Activated T-helper 2 cell treated with anti-CD3 and anti-CD28 coated beads, Interferon-gamma antibody, Interleukin-2, Interleukin-4, amounts not matched to agents 10 μg/mL and 5 μg/mL and 100 μg/mL, durations not matched to agents 14 hours and 24 hours and 36 hours (primary cell): Measurements from ENCODE around the gene SERPINE1. TPM values are rescaled to one million over a fixed set of nuclear protein-coding genes. Genes with fewer than 3 reads are reported as not detected.

Source experiments
- DNase-seq: peaks from one replicate; pipeline ENCODE4 v3.0.0; 2021; ENCODE audit warnings: low spot score
- H3K27ac Mint-ChIP-seq: one replicate; pipeline ENCODE4 v1.8.0; 2021; ENCODE audit warnings: mixed read lengths
- H3K27me3 Mint-ChIP-seq: one replicate; pipeline ENCODE4 v1.8.0; 2021; ENCODE audit warnings: low read depth, mixed read lengths
- H3K36me3 Mint-ChIP-seq: one replicate; pipeline ENCODE4 v1.8.0; 2021; ENCODE audit warnings: low read depth, mixed read lengths
- H3K4me1 Mint-ChIP-seq: one replicate; pipeline ENCODE4 v1.8.0; 2021; ENCODE audit warnings: low read depth, mixed read lengths
- H3K4me3 Mint-ChIP-seq: one replicate; pipeline ENCODE4 v1.8.0; 2021; ENCODE audit warnings: low read depth, mild to moderate bottlenecking, moderate library complexity, mixed read lengths
- H3K9me3 Mint-ChIP-seq: one replicate; pipeline ENCODE4 v1.8.0; 2021; ENCODE audit warnings: mixed read lengths
- intact Hi-C: fragments of 100-400 bp; cut with micrococcal nuclease; formaldehyde crosslinking; loops from one replicate; pipeline ENCODE4 v1.15.1; 2023
- total RNA-seq: library from RNA; stranded (reverse); gene quantifications from 2 replicates; pipeline ENCODE4 v1.2.3, GENCODE V29; 2022

Gene SERPINE1
- total RNA-seq, 1 donor from 2014 or later, result 0.23 TPM

- peaks cover 62% of the 10 kb centered on the region for H3K27me3 Mint-ChIP-seq
- H3K36me3 Mint-ChIP-seq, result no peaks in the 10 kb centered on the region
- intact Hi-C loops, result loop anchor here (5.0 to 10.0 kb wide), 3 partner anchors 78 to 199 kb away; partner anchors contain the start of genes FIS1 and MUC12
- H3K27ac Mint-ChIP-seq, result no peak overlapping the region
- H3K4me1 Mint-ChIP-seq, result peaks cover 54% of the 10 kb centered on the region
- no peaks in the 10 kb centered on the region for H3K9me3 Mint-ChIP-seq
- DNase-seq, result no peak
- peak overlapping the region; percentile 0 for H3K4me3 Mint-ChIP-seq
Measured at GRCh38 chr7:101166648-101166908, 39.7 kb downstream of the SERPINE1 start.

GRCh38 chr7:101166909-101167644 is 40.2 kb downstream of the SERPINE1 start:
- Mint-ChIP-seq H3K9me3 (no peaks in the 10 kb centered on the region), H3K4me3 (peak overlapping the region; percentile 0), H3K4me1 (peaks cover 58% of the 10 kb centered on the region), H3K36me3 (no peaks in the 10 kb centered on the region), H3K27me3 (peaks cover 66% of the 10 kb centered on the region), H3K27ac (no peak overlapping the region)
- intact Hi-C loops, result loop anchor here (5.0 to 10.0 kb wide), 3 partner anchors 78 to 200 kb away; partner anchors contain the start of genes FIS1 and MUC12
- DNase-seq, result no peak

GRCh38 chr7:101167645-101168411 is 40.9 kb downstream of the SERPINE1 start:
- intact Hi-C loops, result loop anchor here (5.0 to 10.0 kb wide), 3 partner anchors 77 to 201 kb away; partner anchors contain the start of genes FIS1 and MUC12
- Mint-ChIP-seq H3K4me3 (no peak overlapping the region), H3K36me3 (no peaks in the 10 kb centered on the region), H3K9me3 (no peaks in the 10 kb centered on the region), H3K4me1 (peaks cover 55% of the 10 kb centered on the region), H3K27ac (no peak overlapping the region), H3K27me3 (peaks cover 64% of the 10 kb centered on the region)
- DNase-seq, result no peak

GRCh38 chr7:101168412-101169049 is 41.6 kb downstream of the SERPINE1 start:
- Mint-ChIP-seq H3K9me3 (no peaks in the 10 kb centered on the region), H3K4me1 (peaks cover 55% of the 10 kb centered on the region), H3K4me3 (peak overlapping the region; percentile 20), H3K27me3 (peaks cover 65% of the 10 kb centered on the region), H3K27ac (no peak overlapping the region), H3K36me3 (no peaks in the 10 kb centered on the region)
- no peak for DNase-seq
- intact Hi-C loops, result loop anchor here (1.0 to 10.0 kb wide), 4 partner anchors 24 to 201 kb away; partner anchors contain the start of genes FIS1 and MUC12

- H3K36me3 Mint-ChIP-seq, result no peaks in the 10 kb centered on the region
- H3K27ac Mint-ChIP-seq, result no peak overlapping the region
- H3K9me3 Mint-ChIP-seq, result no peaks in the 10 kb centered on the region
- DNase-seq, result no peak
- intact Hi-C loops, result loop anchor here (1.0 to 10.0 kb wide), 4 partner anchors 25 to 202 kb away; partner anchors contain the start of genes FIS1 and MUC12
- H3K4me3 Mint-ChIP-seq, result peak overlapping the region; percentile 51
- H3K27me3 Mint-ChIP-seq, result peaks cover 71% of the 10 kb centered on the region
- peaks cover 60% of the 10 kb centered on the region for H3K4me1 Mint-ChIP-seq
Measured at GRCh38 chr7:101169110-101169837, 42.4 kb downstream of the SERPINE1 start.

GRCh38 chr7:101169838-101170551 is 43.1 kb downstream of the SERPINE1 start:
- peaks cover 70% of the 10 kb centered on the region for H3K27me3 Mint-ChIP-seq
- intact Hi-C loops, result loop anchor here (1.0 to 10.0 kb wide), 5 partner anchors 26 to 281 kb away; partner anchors contain the start of genes FIS1, MUC12 and UFSP1
- no peak overlapping the region for H3K27ac Mint-ChIP-seq
- peaks cover 58% of the 10 kb centered on the region for H3K4me1 Mint-ChIP-seq
- H3K4me3 Mint-ChIP-seq, result peak overlapping the region; percentile 51
- H3K36me3 Mint-ChIP-seq, result no peaks in the 10 kb centered on the region
- DNase-seq, result peak; percentile 74
- no peaks in the 10 kb centered on the region for H3K9me3 Mint-ChIP-seq

- peaks cover 52% of the 10 kb centered on the region for H3K4me1 Mint-ChIP-seq
- H3K9me3 Mint-ChIP-seq, result no peaks in the 10 kb centered on the region
- H3K4me3 Mint-ChIP-seq, result no peak overlapping the region
- peak overlapping the region; percentile 24 for H3K27ac Mint-ChIP-seq
- intact Hi-C loops, result loop anchor here (2.0 kb wide), 1 partner anchor 282 kb away; the partner anchor contains the start of gene UFSP1
- H3K27me3 Mint-ChIP-seq, result peaks cover 73% of the 10 kb centered on the region
- DNase-seq, result no peak
- H3K36me3 Mint-ChIP-seq, result no peaks in the 10 kb centered on the region
Measured at GRCh38 chr7:101170617-101171441, 43.9 kb downstream of the SERPINE1 start.

GRCh38 chr7:101171442-101171837 is 44.5 kb downstream of the SERPINE1 start:
- Mint-ChIP-seq H3K9me3 (no peaks in the 10 kb centered on the region), H3K27me3 (peaks cover 75% of the 10 kb centered on the region), H3K27ac (no peak overlapping the region), H3K4me3 (no peak overlapping the region), H3K4me1 (peaks cover 48% of the 10 kb centered on the region), H3K36me3 (no peaks in the 10 kb centered on the region)
- intact Hi-C loops, result loop anchor here (2.0 kb wide), 1 partner anchor 283 kb away; the partner anchor contains the start of gene UFSP1
- DNase-seq, result no peak

GRCh38 chr7:101172005-101172853 is 45.3 kb downstream of the SERPINE1 start:
- Mint-ChIP-seq H3K4me1 (peaks cover 43% of the 10 kb centered on the region), H3K9me3 (no peaks in the 10 kb centered on the region), H3K36me3 (no peaks in the 10 kb centered on the region), H3K4me3 (no peak overlapping the region), H3K27me3 (peaks cover 77% of the 10 kb centered on the region), H3K27ac (no peak overlapping the region)
- intact Hi-C loops, result no loop called here
- no peak for DNase-seq

GRCh38 chr7:101172854-101173751 is 46.2 kb downstream of the SERPINE1 start:
- peaks cover 39% of the 10 kb centered on the region for H3K4me1 Mint-ChIP-seq
- intact Hi-C loops, result no loop called here
- no peak for DNase-seq

More at GRCh38 chr7:101172854-101173751, 46.2 kb downstream of the SERPINE1 start:
- no peaks in the 10 kb centered on the region for H3K36me3 Mint-ChIP-seq
- H3K9me3 Mint-ChIP-seq, result no peaks in the 10 kb centered on the region
- H3K27ac Mint-ChIP-seq, result no peak overlapping the region
- H3K4me3 Mint-ChIP-seq, result no peak overlapping the region
- H3K27me3 Mint-ChIP-seq, result peaks cover 80% of the 10 kb centered on the region
